KMS-11 (cell line): Measurements from ENCODE around the gene MLPH.

ENCODE experiments used
- H2AFZ ChIP-seq: fragments of 200-600 bp; sonication (generic); 2 replicates; pipeline ENCODE4 v1.6.1; 2016; ENCODE audit warnings: antibody characterized with exemption, mixed run types, low read depth
- H3K27ac ChIP-seq: fragments of 200-600 bp; sonication (generic); 2 replicates; pipeline ENCODE4 v1.6.1; 2016; ENCODE audit warnings: mild to moderate bottlenecking, mixed run types
- H3K27me3 ChIP-seq: fragments of 200-600 bp; sonication (generic); 2 replicates; pipeline ENCODE4 v1.6.1; 2017; ENCODE audit warnings: mild to moderate bottlenecking, low read depth, mixed run types, moderate library complexity; ENCODE audit not compliant: insufficient read depth
- H3K36me3 ChIP-seq: fragments of 200-600 bp; sonication (generic); 2 replicates; pipeline ENCODE4 v1.6.1; 2017; ENCODE audit warnings: mild to moderate bottlenecking, mixed run types; ENCODE audit not compliant: insufficient read depth
- H3K4me1 ChIP-seq: fragments of 200-600 bp; sonication (generic); 2 replicates; pipeline ENCODE4 v1.6.1; 2016; ENCODE audit warnings: mild to moderate bottlenecking, low read depth, mixed run types; ENCODE audit not compliant: poor library complexity, severe bottlenecking
- H3K4me2 ChIP-seq: fragments of 200-600 bp; sonication (generic); 2 replicates; pipeline ENCODE4 v1.7.0; 2016; ENCODE audit warnings: mild to moderate bottlenecking, mixed run types
- H3K4me3 ChIP-seq: fragments of 200-600 bp; sonication (generic); IDR thresholded peaks from 2 replicates; pipeline ENCODE4 v1.6.1; 2017; ENCODE audit warnings: low read depth, low read length, mixed read lengths; ENCODE audit not compliant: insufficient read depth
- H3K79me2 ChIP-seq: fragments of 200-600 bp; sonication (generic); 2 replicates; pipeline ENCODE4 v1.6.1; 2016; ENCODE audit warnings: low read depth, mixed run types; ENCODE audit not compliant: insufficient read depth
- H3K9ac ChIP-seq: fragments of 200-600 bp; sonication (generic); 2 replicates; pipeline ENCODE4 v1.6.1; 2016; ENCODE audit warnings: mild to moderate bottlenecking, mixed run types
- H4K20me1 ChIP-seq: fragments of 200-600 bp; sonication (generic); 2 replicates; pipeline ENCODE4 v1.6.1; 2016; ENCODE audit warnings: mild to moderate bottlenecking, mixed run types; ENCODE audit not compliant: insufficient read depth
- CTCF ChIP-seq: fragments of 200-600 bp; sonication (generic); conservative IDR thresholded peaks from 2 replicates; pipeline ENCODE4 v1.6.1; 2017; ENCODE audit warnings: low read depth, mild to moderate bottlenecking, antibody characterized with exemption, low read length, moderate library complexity, mixed read lengths

Gene MLPH

GRCh38 chr2:237450108-237450507 is 36.9 kb upstream of the MLPH start:
- Histone ChIP-seq H3K9ac (no peak overlapping the region), H3K36me3 (no peaks in the 10 kb centered on the region), H3K27me3 (no peaks in the 10 kb centered on the region), H3K79me2 (no peaks in the 10 kb centered on the region), H2AFZ (no peak overlapping the region), H3K4me1 (no peaks in the 10 kb centered on the region), H3K4me2 (no peak overlapping the region), H3K4me3 (no peak overlapping the region), H4K20me1 (no peaks in the 10 kb centered on the region), H3K27ac (no peak overlapping the region)
- no peak for TF ChIP-seq CTCF

- no peaks in the 10 kb centered on the region for H3K79me2 ChIP-seq
- no peak for TF ChIP-seq CTCF
- no peak overlapping the region for H3K4me3 ChIP-seq
- H3K27me3 ChIP-seq = no peaks in the 10 kb centered on the region
- no peak overlapping the region for H2AFZ ChIP-seq
- H3K27ac ChIP-seq = no peak overlapping the region
- H3K4me2 ChIP-seq = no peak overlapping the region
- H3K9ac ChIP-seq = no peak overlapping the region
- no peaks in the 10 kb centered on the region for H3K36me3 ChIP-seq
- H3K4me1 ChIP-seq = no peaks in the 10 kb centered on the region
- H4K20me1 ChIP-seq = no peaks in the 10 kb centered on the region
Observed at GRCh38 chr2:237450583-237450982, 36.5 kb upstream of the MLPH start.

- Histone ChIP-seq H2AFZ (no peak overlapping the region), H3K4me1 (no peaks in the 10 kb centered on the region), H3K27me3 (no peaks in the 10 kb centered on the region), H3K4me3 (no peak overlapping the region), H4K20me1 (no peaks in the 10 kb centered on the region), H3K4me2 (no peak overlapping the region), H3K9ac (no peak overlapping the region), H3K27ac (no peak overlapping the region), H3K79me2 (no peaks in the 10 kb centered on the region), H3K36me3 (no peaks in the 10 kb centered on the region)
- no peak for TF ChIP-seq CTCF
Observed at GRCh38 chr2:237451643-237452469, 35.2 kb upstream of the MLPH start.

- no peak overlapping the region for H2AFZ ChIP-seq
Observed at GRCh38 chr2:237452861-237453260, 34.2 kb upstream of the MLPH start.

More at GRCh38 chr2:237452861-237453260, 34.2 kb upstream of the MLPH start:
- Histone ChIP-seq H3K9ac (no peak overlapping the region), H3K27ac (no peak overlapping the region), H4K20me1 (no peaks in the 10 kb centered on the region), H3K27me3 (no peaks in the 10 kb centered on the region), H3K36me3 (no peaks in the 10 kb centered on the region), H3K79me2 (no peaks in the 10 kb centered on the region), H3K4me3 (no peak overlapping the region), H3K4me2 (no peak overlapping the region), H3K4me1 (no peaks in the 10 kb centered on the region)
- TF ChIP-seq CTCF = no peak
